Large intestine (tissue), 3 donors: ENCODE data around the gene CHIT1. TPM values are rescaled to one million over a fixed set of nuclear protein-coding genes. Genes with fewer than 3 reads are reported as not detected.
"Not testable (repeated sequence)": the region's sequence is repeated elsewhere in the genome, so short reads cannot be mapped to it uniquely, and the experiment has no call there.

Experiments
- DNase-seq, 2 donors: peaks; one replicate each; pipeline versions ENCODE4 v3.0.0 to v3.0.0-alpha.2; 2013
- H3K27ac ChIP-seq: one replicate; pipeline ENCODE4 v1.5.1; 2013; ENCODE audit warnings: low read length
- H3K27me3 ChIP-seq: 2 replicates; pipeline ENCODE4 v1.6.1; 2013; ENCODE audit warnings: low read length; ENCODE audit not compliant: control insufficient read depth, insufficient read depth
- H3K36me3 ChIP-seq: 2 replicates; pipeline ENCODE4 v1.6.1; 2013; ENCODE audit warnings: low read length; ENCODE audit not compliant: control insufficient read depth, insufficient read depth
- H3K4me1 ChIP-seq: one replicate; pipeline ENCODE4 v1.6.1; 2013; ENCODE audit warnings: low read length; ENCODE audit not compliant: control insufficient read depth, insufficient read depth
- H3K4me3 ChIP-seq: one replicate; pipeline ENCODE4 v1.5.1; 2013; ENCODE audit warnings: low read length
- H3K9me3 ChIP-seq: one replicate; pipeline ENCODE4 v1.6.1; 2013; ENCODE audit warnings: mild to moderate bottlenecking, low read depth, low read length, moderate library complexity; ENCODE audit not compliant: control insufficient read depth
- WGBS: methylation state at CpG from one replicate; pipeline ENCODE4 v1.1.5; 2013; ENCODE audit warnings: low lambda C conversion rate; ENCODE audit not compliant: insufficient coverage; 5-methylcytosine and 5-hydroxymethylcytosine counted together
- polyA plus RNA-seq: library from polyadenylated mRNA; unstranded; fragments of 120-200 nt; gene quantifications from one replicate; pipeline ENCODE4 v1.2.1, GENCODE V29; 2013

The CHIT1 gene
- polyA plus RNA-seq, 1 donor, result 0.18 TPM

GRCh38 chr1:203265541-203265940 lies 36.1 kb upstream of the CHIT1 start:
- 100% methylated on average over 1 of the region's 4 CpGs for WGBS
- H3K9me3 ChIP-seq, result no peaks in the 10 kb centered on the region
- H3K27ac ChIP-seq, result no peak overlapping the region
- peaks cover 4% of the 10 kb centered on the region for H3K27me3 ChIP-seq
- no peaks in the 10 kb centered on the region for H3K36me3 ChIP-seq
- peaks cover 4% of the 10 kb centered on the region for H3K4me1 ChIP-seq
- DNase-seq, result no peak
- no peak overlapping the region for H3K4me3 ChIP-seq

GRCh38 chr1:203264052-203264501 lies 34.6 kb upstream of the CHIT1 start:
- Histone ChIP-seq H3K36me3 (no peaks in the 10 kb centered on the region), H3K27ac (no peak overlapping the region), H3K27me3 (peaks cover 4% of the 10 kb centered on the region), H3K4me3 (no peak overlapping the region), H3K9me3 (no peaks in the 10 kb centered on the region), H3K4me1 (peaks cover 4% of the 10 kb centered on the region)
- WGBS, result 83% methylated on average over 1 of the region's 6 CpGs
- DNase-seq, result no peak

- H3K4me1 ChIP-seq, result peaks cover 4% of the 10 kb centered on the region
- H3K27me3 ChIP-seq, result peaks cover 4% of the 10 kb centered on the region
- no peak for DNase-seq
- no CpG with 5 or more reads among the region's 10 CpGs for WGBS
- H3K9me3 ChIP-seq, result no peaks in the 10 kb centered on the region
- H3K4me3 ChIP-seq, result no peak overlapping the region
- H3K36me3 ChIP-seq, result no peaks in the 10 kb centered on the region
- no peak overlapping the region for H3K27ac ChIP-seq
Observed at GRCh38 chr1:203263496-203263895, 34.0 kb upstream of the CHIT1 start.

- H3K9me3 ChIP-seq, result not testable (repeated sequence)
Observed at GRCh38 chr1:203256636-203257035, 27.2 kb upstream of the CHIT1 start.

GRCh38 chr1:203254782-203255181 lies 25.3 kb upstream of the CHIT1 start:
- H3K27me3 ChIP-seq, H3K27ac ChIP-seq, H3K9me3 ChIP-seq, DNase-seq, H3K36me3 ChIP-seq, H3K4me3 ChIP-seq, H3K4me1 ChIP-seq: not testable (repeated sequence)

More at GRCh38 chr1:203256636-203257035, 27.2 kb upstream of the CHIT1 start:
- 100% methylated on average over 1 of the region's 9 CpGs for WGBS
- H3K27me3 ChIP-seq, H3K4me1 ChIP-seq, H3K36me3 ChIP-seq, H3K27ac ChIP-seq, H3K4me3 ChIP-seq, DNase-seq: not testable (repeated sequence)

- Histone ChIP-seq H3K4me3 (no peak overlapping the region), H3K9me3 (no peaks in the 10 kb centered on the region), H3K27me3 (peaks cover 2% of the 10 kb centered on the region), H3K36me3 (no peaks in the 10 kb centered on the region), H3K4me1 (no peaks in the 10 kb centered on the region), H3K27ac (no peak overlapping the region)
- DNase-seq, result no peak
- WGBS, result no CpG with 5 or more reads among the region's 3 CpGs
Observed at GRCh38 chr1:203252678-203253077, 23.2 kb upstream of the CHIT1 start.

- no peak for DNase-seq
- H3K4me3 ChIP-seq, result no peak overlapping the region
Observed at GRCh38 chr1:203251466-203251865, 22.0 kb upstream of the CHIT1 start.

GRCh38 chr1:203250911-203251310 lies 21.4 kb upstream of the CHIT1 start:
- Histone ChIP-seq H3K36me3 (no peaks in the 10 kb centered on the region), H3K27me3 (peaks cover 2% of the 10 kb centered on the region), H3K4me1 (no peaks in the 10 kb centered on the region), H3K27ac (no peak overlapping the region), H3K4me3 (no peak overlapping the region), H3K9me3 (no peaks in the 10 kb centered on the region)
- DNase-seq, result no peak
- 86% methylated on average over 1 of the region's 2 CpGs for WGBS

More at GRCh38 chr1:203251466-203251865, 22.0 kb upstream of the CHIT1 start:
- no peaks in the 10 kb centered on the region for H3K4me1 ChIP-seq
- no peaks in the 10 kb centered on the region for H3K36me3 ChIP-seq
- H3K27ac ChIP-seq, result no peak overlapping the region
- H3K27me3 ChIP-seq, result peaks cover 2% of the 10 kb centered on the region
- 90% methylated on average over 2 of the region's 2 CpGs for WGBS
- no peaks in the 10 kb centered on the region for H3K9me3 ChIP-seq

- H3K9me3 ChIP-seq, result no peaks in the 10 kb centered on the region
- 60% methylated on average over 1 of the region's 4 CpGs for WGBS
- no peak overlapping the region for H3K4me3 ChIP-seq
- peak; percentile 85 to 93 for DNase-seq
- H3K27ac ChIP-seq, result peak overlapping the region; percentile 60
- H3K36me3 ChIP-seq, result no peaks in the 10 kb centered on the region
- no peaks in the 10 kb centered on the region for H3K4me1 ChIP-seq
- H3K27me3 ChIP-seq, result no peaks in the 10 kb centered on the region
Observed at GRCh38 chr1:203244776-203245175, 15.3 kb upstream of the CHIT1 start.

GRCh38 chr1:203241708-203242107 lies 12.2 kb upstream of the CHIT1 start:
- WGBS, result no CpG with 5 or more reads among the region's 5 CpGs
- DNase-seq, H3K4me1 ChIP-seq, H3K27ac ChIP-seq, H3K4me3 ChIP-seq, H3K9me3 ChIP-seq, H3K27me3 ChIP-seq, H3K36me3 ChIP-seq: not testable (repeated sequence)

GRCh38 chr1:203239526-203240305 lies 10.2 kb upstream of the CHIT1 start:
- peaks cover 3% of the 10 kb centered on the region for H3K27me3 ChIP-seq
- H3K36me3 ChIP-seq, result no peaks in the 10 kb centered on the region
- H3K27ac ChIP-seq, result no peak overlapping the region
- H3K4me1 ChIP-seq, result no peaks in the 10 kb centered on the region
- WGBS, result no CpG with 5 or more reads among the region's 5 CpGs
- DNase-seq, result no peak
- H3K9me3 ChIP-seq, result peaks cover 4% of the 10 kb centered on the region
- H3K4me3 ChIP-seq, result no peak overlapping the region
